GM23248 (cell line): Measurements from ENCODE around the gene DMKN. TPM values are rescaled to one million over a fixed set of nuclear protein-coding genes. Genes with fewer than 3 reads are reported as not detected.

Source experiments
- DNase-seq: peaks from one replicate; pipeline ENCODE4 v3.0.0-alpha.2; 2015
- H2AFZ ChIP-seq: fragments of 200-600 bp; sonication (generic); 2 replicates; pipeline ENCODE4 v1.6.1; 2016; ENCODE audit warnings: antibody characterized with exemption
- H3F3A ChIP-seq: fragments of 200-600 bp; sonication (generic); 2 replicates; pipeline ENCODE4 v1.6.1; 2016; ENCODE audit warnings: mild to moderate bottlenecking, antibody characterized with exemption, mixed run types; ENCODE audit not compliant: insufficient read depth
- H3K27ac ChIP-seq: fragments of 200-600 bp; sonication (generic); 2 replicates; pipeline ENCODE4 v1.5.1; 2016; ENCODE audit warnings: mild to moderate bottlenecking
- H3K27me3 ChIP-seq: fragments of 200-600 bp; sonication (generic); replicated peaks from 2 replicates; pipeline ENCODE4 v1.6.1; 2016; ENCODE audit warnings: mild to moderate bottlenecking; ENCODE audit not compliant: insufficient read depth
- H3K36me3 ChIP-seq: fragments of 200-600 bp; sonication (generic); 2 replicates; pipeline ENCODE4 v1.6.1; 2016; ENCODE audit warnings: low read depth, mild to moderate bottlenecking
- H3K4me1 ChIP-seq: fragments of 200-600 bp; sonication (generic); 2 replicates; pipeline ENCODE4 v1.6.1; 2016; ENCODE audit warnings: mild to moderate bottlenecking; ENCODE audit not compliant: insufficient read depth
- H3K4me2 ChIP-seq: fragments of 200-600 bp; sonication (generic); one replicate; pipeline ENCODE4 v1.6.1; 2016; ENCODE audit warnings: mild to moderate bottlenecking; ENCODE audit not compliant: unreplicated experiment
- H3K4me3 ChIP-seq: fragments of 200-600 bp; sonication (generic); 2 replicates; pipeline ENCODE4 v1.5.1; 2016; ENCODE audit warnings: mild to moderate bottlenecking
- H3K79me2 ChIP-seq: fragments of 200-600 bp; sonication (generic); 2 replicates; pipeline ENCODE4 v1.6.1; 2016; ENCODE audit warnings: mild to moderate bottlenecking; ENCODE audit not compliant: insufficient read depth
- H3K9ac ChIP-seq: fragments of 200-600 bp; sonication (generic); 2 replicates; pipeline ENCODE4 v1.6.1; 2016; ENCODE audit warnings: mild to moderate bottlenecking
- H3K9me2 ChIP-seq: fragments of 200-600 bp; sonication (generic); 2 replicates; pipeline ENCODE4 v1.6.1; 2016; ENCODE audit warnings: mixed run types, mild to moderate bottlenecking, moderate library complexity; ENCODE audit not compliant: insufficient read depth
- H3K9me3 ChIP-seq: fragments of 200-600 bp; sonication (generic); one replicate; pipeline ENCODE4 v1.6.1; 2017; ENCODE audit warnings: low read depth
- H4K20me1 ChIP-seq: fragments of 200-600 bp; sonication (generic); 2 replicates; pipeline ENCODE4 v1.6.0; 2016; ENCODE audit not compliant: insufficient read depth
- EZH2 ChIP-seq: fragments of 200-600 bp; sonication (generic); IDR thresholded peaks from 2 replicates; pipeline ENCODE4 v1.6.1; 2018; ENCODE audit warnings: antibody characterized with exemption, mild to moderate bottlenecking; ENCODE audit not compliant: insufficient read depth, poor library complexity, severe bottlenecking
- EZH2phosphoT487 ChIP-seq: fragments of 200-600 bp; sonication (generic); IDR thresholded peaks from 2 replicates; pipeline ENCODE4 v1.6.1; 2018; ENCODE audit warnings: antibody characterized with exemption, moderate library complexity, mild to moderate bottlenecking, low read depth; ENCODE audit not compliant: insufficient read depth
- WGBS, 2 experiments: methylation state at CpG; one replicate each; pipeline ENCODE4 v1.1.6; 2015 to 2017; ENCODE audit warnings: low lambda C conversion rate in 2 of 2, low coverage in 1 of 2; ENCODE audit errors: missing lambda C conversion rate in 2 of 2; 5-methylcytosine and 5-hydroxymethylcytosine counted together
- in situ Hi-C: fragments of 300-500 bp; cut with MboI; formaldehyde crosslinking; loops from 2 replicates; pipeline ENCODE4 v1.15.0; 2020
- polyA plus RNA-seq: library from polyadenylated mRNA; unstranded; fragments of >200 nt; fragmentation: Nextera tagmentation; extraction: Ambion mirVana; gene quantifications from 2 replicates; pipeline ENCODE4 v1.2.1, GENCODE V29; 2016
- total RNA-seq: library from RNA; depleted of rRNA; stranded (reverse); fragments of >200 nt; shearing (Covaris generic); gene quantifications from 2 replicates; pipeline ENCODE4 v1.2.3, GENCODE V29; 2014

DMKN gene
- total and polyA plus RNA-seq, 2 experiments from 2014 or later = 25.4 to 34.5 TPM

GRCh38 chr19:35457173-35457572 lies 56.3 kb downstream of the DMKN start:
- 66 to 72% methylated on average over 5 of the region's 5 CpGs for WGBS, 2 experiments
- H3K4me3 ChIP-seq = no peak overlapping the region

GRCh38 chr19:35455616-35456201 lies 57.7 kb downstream of the DMKN start:
- H3K4me3 ChIP-seq = no peak overlapping the region
- DNase-seq = no peak
- H3F3A ChIP-seq = no peaks in the 10 kb centered on the region
- peaks cover 6% of the 10 kb centered on the region for H3K27me3 ChIP-seq
- no peaks in the 10 kb centered on the region for H3K4me1 ChIP-seq
- no peaks in the 10 kb centered on the region for H4K20me1 ChIP-seq
- no peak overlapping the region for H3K27ac ChIP-seq
- TF ChIP-seq EZH2 (no peak), EZH2phosphoT487 (no peak)
- 61 to 74% methylated on average over 3 of the region's 3 CpGs for WGBS, 2 experiments
- no peaks in the 10 kb centered on the region for H3K9me3 ChIP-seq
- no peak overlapping the region for H3K4me2 ChIP-seq
- H3K79me2 ChIP-seq = no peaks in the 10 kb centered on the region
- H3K9ac ChIP-seq = no peak overlapping the region
- H3K36me3 ChIP-seq = no peaks in the 10 kb centered on the region
- in situ Hi-C loops = no loop called here
- no peak overlapping the region for H2AFZ ChIP-seq
- H3K9me2 ChIP-seq = no peaks in the 10 kb centered on the region

More at GRCh38 chr19:35457173-35457572, 56.3 kb downstream of the DMKN start:
- no peak overlapping the region for H2AFZ ChIP-seq
- H3K79me2 ChIP-seq = no peaks in the 10 kb centered on the region
- no peak for TF ChIP-seq EZH2phosphoT487
- TF ChIP-seq EZH2 = no peak
- no peaks in the 10 kb centered on the region for H4K20me1 ChIP-seq
- no peaks in the 10 kb centered on the region for H3K4me1 ChIP-seq
- H3K9ac ChIP-seq = no peak overlapping the region
- no peak overlapping the region for H3K27ac ChIP-seq
- no peaks in the 10 kb centered on the region for H3F3A ChIP-seq
- no peaks in the 10 kb centered on the region for H3K9me2 ChIP-seq
- H3K36me3 ChIP-seq = no peaks in the 10 kb centered on the region
- no peak for DNase-seq
- H3K4me2 ChIP-seq = no peak overlapping the region
- H3K9me3 ChIP-seq = no peaks in the 10 kb centered on the region
- H3K27me3 ChIP-seq = peaks cover 6% of the 10 kb centered on the region
- in situ Hi-C loops = no loop called here

GRCh38 chr19:35454663-35455062 lies 58.8 kb downstream of the DMKN start:
- no peaks in the 10 kb centered on the region for H3K36me3 ChIP-seq
- peaks cover 10% of the 10 kb centered on the region for H3K27me3 ChIP-seq
- WGBS, 2 experiments = 62 to 68% methylated on average over 2 of the region's 2 CpGs
- no peak overlapping the region for H2AFZ ChIP-seq
- H4K20me1 ChIP-seq = no peaks in the 10 kb centered on the region
- H3K9me2 ChIP-seq = no peaks in the 10 kb centered on the region
- H3K4me1 ChIP-seq = no peaks in the 10 kb centered on the region
- in situ Hi-C loops = no loop called here
- H3F3A ChIP-seq = no peaks in the 10 kb centered on the region
- H3K27ac ChIP-seq = no peak overlapping the region
- no peak overlapping the region for H3K4me2 ChIP-seq
- no peaks in the 10 kb centered on the region for H3K9me3 ChIP-seq
- no peaks in the 10 kb centered on the region for H3K79me2 ChIP-seq
- H3K9ac ChIP-seq = no peak overlapping the region
- no peak overlapping the region for H3K4me3 ChIP-seq
- no peak for TF ChIP-seq EZH2
- TF ChIP-seq EZH2phosphoT487 = no peak
- no peak for DNase-seq

- H3K9me2 ChIP-seq = no peaks in the 10 kb centered on the region
- no peaks in the 10 kb centered on the region for H4K20me1 ChIP-seq
- no peaks in the 10 kb centered on the region for H3K36me3 ChIP-seq
- no peak for DNase-seq
- H3K4me1 ChIP-seq = no peaks in the 10 kb centered on the region
- H3K27me3 ChIP-seq = peaks cover 30% of the 10 kb centered on the region
- H3K79me2 ChIP-seq = no peaks in the 10 kb centered on the region
- no peak overlapping the region for H3K9ac ChIP-seq
- H3K9me3 ChIP-seq = no peaks in the 10 kb centered on the region
- H3K27ac ChIP-seq = no peak overlapping the region
- no peak for TF ChIP-seq EZH2phosphoT487
- no peak for TF ChIP-seq EZH2
- in situ Hi-C loops = no loop called here
- H3F3A ChIP-seq = no peaks in the 10 kb centered on the region
- H3K4me2 ChIP-seq = no peak overlapping the region
- no peak overlapping the region for H3K4me3 ChIP-seq
- no peak overlapping the region for H2AFZ ChIP-seq
- 65 to 76% methylated on average over 7 of the region's 7 CpGs for WGBS, 2 experiments
Measured at GRCh38 chr19:35451338-35452096, 61.9 kb downstream of the DMKN start.
